NCI-H187 treated with DMSO at 0.1 percent for 48 hours (cell line): ENCODE measurements around the gene CERK.

Experiments
- DNase-seq: peaks from one replicate; lab custom pipeline; 2025; lab: John Stamatoyannopoulos, UW

CERK gene

GRCh38 chr22:46731246-46732040 is 6.6 kb downstream of the CERK start:
- no peak for DNase-seq

GRCh38 chr22:46730568-46731245 is 7.3 kb downstream of the CERK start:
- DNase-seq, result no peak

DNA sequence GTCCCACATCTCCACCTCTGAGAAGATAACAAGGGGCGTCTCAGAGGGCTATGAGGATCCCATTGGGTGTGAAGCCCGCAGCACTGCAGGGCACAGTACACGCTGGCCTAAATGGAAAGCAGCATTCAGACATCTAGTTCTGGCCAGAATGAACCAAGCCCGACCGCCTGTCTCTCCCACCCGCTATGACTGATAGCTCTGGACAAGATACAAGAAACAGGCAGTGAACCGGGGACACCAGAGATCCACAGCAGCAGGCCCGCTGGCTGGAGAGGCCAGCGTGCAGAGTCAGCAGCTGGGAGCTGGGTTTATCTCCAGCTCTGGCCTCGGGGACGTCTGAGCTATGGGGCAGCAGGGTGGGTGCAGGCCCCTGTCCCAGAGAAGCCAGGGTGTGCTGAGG is 9.6 kb downstream of the CERK start:
- DNase-seq, result no peak

- no peak for DNase-seq
These were observed 10.2 kb downstream of the CERK start for GRCh38 chr22:46727813-46728364.

DNA sequence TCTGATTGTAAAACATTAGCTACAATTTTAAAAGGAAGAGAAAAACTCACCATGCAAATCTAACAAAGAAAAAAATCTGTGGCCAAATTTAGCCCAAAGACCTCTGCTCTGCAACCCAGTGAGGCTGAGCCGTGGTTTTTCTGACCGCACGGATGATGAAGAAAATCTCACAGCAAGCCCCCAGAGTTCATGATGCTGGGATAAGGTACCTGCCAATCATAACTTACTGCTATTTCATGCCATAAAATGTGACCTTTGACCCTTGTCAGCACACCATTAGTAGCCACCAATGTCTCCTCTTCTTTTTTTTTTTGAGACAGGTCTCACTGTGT is 11.1 kb downstream of the CERK start:
- no peak for DNase-seq

DNA sequence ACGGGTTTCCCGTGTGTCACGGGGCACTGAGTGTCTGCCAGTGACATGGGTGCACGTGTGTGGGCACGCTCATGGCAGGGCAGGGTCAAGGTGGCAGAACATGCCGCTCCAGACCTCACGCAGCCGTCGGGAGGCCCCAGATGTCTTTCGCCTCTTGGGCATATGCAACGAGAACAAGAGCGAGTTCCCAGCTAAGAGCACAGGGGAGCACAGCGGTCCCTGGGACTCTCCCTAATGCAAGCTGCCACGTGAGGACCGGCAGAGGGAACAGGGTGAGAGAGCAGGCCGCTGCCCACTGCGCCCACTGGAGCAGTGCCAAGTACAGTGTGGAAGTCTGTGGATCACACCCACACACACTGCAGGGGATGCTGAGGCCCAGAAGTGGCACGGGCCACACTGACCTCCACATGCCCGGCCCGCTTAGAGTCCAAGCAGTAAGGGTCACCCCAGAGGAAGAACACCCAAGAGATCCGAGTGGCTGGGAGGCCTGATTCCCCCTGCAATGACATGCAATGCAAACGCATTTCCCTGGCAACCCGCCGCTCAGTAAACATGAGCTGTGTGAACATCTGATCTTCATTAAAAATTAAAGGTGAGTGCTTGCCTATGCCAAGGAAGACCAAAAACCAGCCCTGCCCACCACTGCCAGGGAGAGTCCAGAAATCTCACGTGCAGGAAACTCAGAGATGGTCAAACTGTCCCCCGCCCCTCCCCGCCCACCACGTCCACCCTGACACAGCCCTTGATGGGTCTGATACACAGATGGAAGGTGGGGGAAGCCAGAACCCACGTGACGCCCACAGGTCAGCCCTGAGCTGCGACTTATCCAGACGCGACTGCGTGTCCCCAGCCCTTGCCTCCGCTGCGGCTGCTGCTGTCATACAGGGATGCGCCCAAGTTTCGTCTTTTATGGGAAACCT is 11.7 kb downstream of the CERK start:
- no peak for DNase-seq

DNA sequence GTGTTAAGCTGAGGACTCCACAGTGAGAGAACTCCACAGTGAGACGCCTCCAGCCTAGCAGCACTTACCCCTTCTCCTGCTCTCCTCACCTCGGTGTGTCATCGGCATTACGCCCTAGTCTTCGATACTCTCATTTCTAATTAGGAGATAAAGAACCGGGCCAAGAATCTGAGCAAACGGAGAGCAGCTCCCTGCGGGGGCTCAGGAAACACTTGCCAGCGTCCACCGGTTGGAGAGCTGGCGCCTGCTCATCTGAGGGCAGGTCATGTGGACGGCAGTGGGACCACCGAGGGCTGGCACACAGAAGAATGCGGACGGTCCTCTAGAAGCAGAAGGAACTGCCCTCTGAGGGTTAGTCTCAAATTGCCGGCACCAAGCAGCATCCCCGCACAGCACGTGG is 13.0 kb downstream of the CERK start:
- DNase-seq, result no peak

DNA sequence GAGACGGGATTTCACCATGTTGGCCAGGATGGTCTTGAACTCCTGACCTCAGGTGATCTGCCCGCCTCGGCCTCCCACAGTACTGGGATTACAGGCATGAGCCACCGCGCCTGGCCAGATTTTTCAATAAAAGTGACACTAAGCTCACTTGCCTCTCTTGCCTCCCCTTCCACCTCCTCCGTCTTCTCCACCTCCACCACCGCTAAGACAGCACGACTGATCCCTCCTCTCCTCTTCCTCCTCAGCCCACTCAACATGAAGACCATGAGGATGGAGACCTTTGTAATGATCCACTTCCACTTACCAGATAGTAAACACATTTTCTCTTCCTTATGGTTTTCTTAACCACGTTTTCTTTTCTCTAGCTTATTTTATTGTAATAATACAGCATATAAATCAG is 14.2 kb downstream of the CERK start:
- no peak for DNase-seq

GRCh38 chr22:46721501-46722085 is 16.5 kb downstream of the CERK start:
- no peak for DNase-seq

- no peak for DNase-seq
These were observed 18.1 kb downstream of the CERK start for GRCh38 chr22:46719921-46720320.

- no peak for DNase-seq
These were observed 23.5 kb downstream of the CERK start for GRCh38 chr22:46714550-46714949.

- DNase-seq, result no peak
These were observed 25.8 kb downstream of the CERK start for GRCh38 chr22:46712288-46712687.

GRCh38 chr22:46710806-46711205 is 27.2 kb downstream of the CERK start:
- no peak for DNase-seq

- DNase-seq, result no peak
These were observed 29.2 kb downstream of the CERK start for GRCh38 chr22:46708766-46709330.

- no peak for DNase-seq
These were observed 30.1 kb downstream of the CERK start for GRCh38 chr22:46707827-46708570.

DNA sequence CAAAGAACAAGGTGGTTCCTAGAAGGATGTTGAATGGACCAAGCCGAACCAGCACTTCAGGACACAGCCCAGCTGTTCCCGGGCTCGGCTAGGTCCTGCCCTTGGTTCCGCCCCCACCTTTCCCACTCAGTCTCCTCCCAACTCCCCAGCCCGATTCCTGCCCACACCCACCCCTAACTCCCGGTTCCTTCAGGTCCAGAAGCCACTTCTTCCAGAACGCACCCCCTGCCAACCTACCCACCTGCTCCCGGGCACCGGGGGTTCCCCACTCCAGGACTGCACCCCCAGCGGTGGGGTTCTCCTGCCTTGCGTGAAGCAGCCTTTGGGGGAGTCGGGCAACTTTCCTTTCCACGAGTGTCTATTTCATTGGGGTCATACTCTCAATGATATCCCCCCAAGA is 30.7 kb downstream of the CERK start:
- DNase-seq, result no peak

DNA sequence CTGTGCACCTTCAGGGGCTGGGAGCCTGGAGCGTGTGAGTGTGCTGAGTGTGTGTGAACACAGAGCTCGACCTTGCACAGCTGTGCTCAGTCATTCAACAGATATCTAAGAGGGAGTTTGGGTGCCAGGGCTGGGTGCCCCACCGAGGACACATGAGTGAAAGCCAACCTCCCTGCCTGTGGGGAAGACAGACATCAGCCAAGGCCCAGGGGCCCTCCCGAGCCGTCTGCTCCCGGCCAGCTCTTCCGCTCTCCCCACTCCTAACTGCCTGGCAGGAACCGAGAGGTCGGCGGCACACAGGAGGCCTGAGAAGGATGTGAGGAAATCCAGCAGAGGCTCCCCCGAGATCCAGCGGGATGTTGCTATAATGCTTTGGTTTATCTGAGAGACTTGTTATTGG is 32.0 kb downstream of the CERK start:
- DNase-seq, result no peak

DNA sequence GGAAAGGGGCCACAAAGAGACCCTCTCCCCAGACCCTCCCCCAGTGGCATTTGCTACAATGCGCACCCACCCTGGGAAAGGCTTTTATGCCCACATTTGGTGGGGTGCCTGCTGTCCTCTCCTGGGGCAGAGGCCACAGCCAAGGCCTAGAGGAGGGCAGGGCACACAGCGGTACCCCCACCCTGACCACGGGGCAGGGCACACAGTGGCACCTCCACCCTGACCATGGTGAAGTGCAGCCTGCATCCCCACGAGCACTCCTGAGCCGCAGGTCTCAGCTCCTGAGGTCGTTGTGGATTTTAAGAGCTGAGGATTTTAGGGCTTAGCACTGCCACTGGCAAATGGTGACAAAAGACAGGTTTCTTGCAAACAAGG is 34.1 kb downstream of the CERK start:
- no peak for DNase-seq

DNA sequence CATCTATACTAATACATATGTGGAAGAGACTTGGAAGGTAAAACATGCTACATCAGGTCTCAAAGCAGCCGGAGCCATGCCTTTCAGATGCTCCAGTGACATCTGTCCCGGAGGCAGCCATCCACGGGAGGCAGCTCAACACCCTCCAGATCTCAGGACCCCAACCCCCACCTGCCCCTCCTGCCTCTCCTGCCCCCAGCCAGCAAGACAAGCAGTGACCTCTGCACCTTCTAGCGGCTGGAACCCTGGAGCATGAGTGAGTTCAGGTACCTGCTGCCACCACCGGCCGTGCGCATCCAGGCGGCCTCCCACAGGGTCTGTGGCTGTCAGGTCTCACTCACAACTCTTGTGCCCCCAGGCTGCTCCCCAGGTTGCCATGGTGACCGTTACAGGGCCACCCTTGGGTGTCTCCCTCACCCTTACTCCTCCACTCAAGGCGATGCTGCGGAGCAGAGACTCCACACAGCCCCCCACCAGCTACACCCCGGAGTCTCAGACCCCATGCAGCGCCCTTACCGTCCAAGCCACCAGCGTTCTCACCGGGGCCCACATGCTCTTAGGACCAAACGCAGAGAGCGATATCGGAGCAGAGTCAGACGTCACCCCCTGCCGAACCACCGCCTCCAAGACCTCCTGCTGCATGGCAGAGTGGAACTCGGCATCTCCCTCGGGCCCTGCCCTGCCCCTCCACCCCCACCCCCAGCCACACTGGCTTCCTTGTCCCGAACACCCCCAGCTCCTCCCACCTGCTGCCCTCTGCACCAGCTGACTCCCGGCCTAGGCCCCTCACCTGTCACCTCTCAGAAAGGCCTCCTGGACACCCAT is 34.7 kb downstream of the CERK start:
- no peak for DNase-seq

DNA sequence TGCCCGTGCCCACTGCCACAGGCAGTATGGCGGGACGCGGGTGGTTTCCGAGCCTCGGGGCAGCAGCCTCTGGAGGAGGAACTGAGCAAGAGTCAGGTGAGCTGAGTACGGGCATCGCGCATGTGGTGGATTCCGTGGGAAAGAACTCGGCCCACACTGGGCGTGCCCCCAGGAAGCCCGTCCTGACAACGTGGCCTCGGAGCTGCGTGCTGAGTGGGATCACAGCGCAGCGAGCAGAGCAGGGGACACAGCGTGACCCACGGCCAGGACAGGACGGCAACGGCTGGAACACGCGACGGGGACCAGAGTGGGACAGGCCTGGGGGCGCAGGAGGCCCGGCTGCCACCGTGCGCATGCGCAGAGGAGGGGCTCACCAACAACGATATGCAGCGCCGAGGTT is 36.8 kb downstream of the CERK start:
- no peak for DNase-seq
